ENCODE data around the gene MUC21.

The MUC21 gene

GRCh38 chr6:31002471-31002870, 19.0 kb downstream of the MUC21 start:
- no peak for TF ChIP-seq CTCF (IDR thresholded peaks at IDR 0.05)
- H3K4me3 ChIP-seq = no peak overlapping the region
- peaks cover 0 to 3% of the 10 kb centered on the region in 2 donors for H3K27me3 ChIP-seq
- intact Hi-C loops (cut with DNase I; ENCODE audit: low total_unique reads) = no loop called here
- H3K9me3 ChIP-seq = no peaks in the 10 kb centered on the region
- H3K4me1 ChIP-seq = no peaks in the 10 kb centered on the region
- no peak overlapping the region for H3K27ac ChIP-seq
- H3K36me3 ChIP-seq = no peaks in the 10 kb centered on the region
- no peak for DNase-seq

GRCh38 chr6:31004794-31005193, 21.3 kb downstream of the MUC21 start:
- no peaks in the 10 kb centered on the region for H3K36me3 ChIP-seq
- no peak for TF ChIP-seq CTCF (IDR thresholded peaks at IDR 0.05)
- no peak overlapping the region for H3K27ac ChIP-seq
- H3K4me3 ChIP-seq = no peak overlapping the region
- no peak for DNase-seq
- H3K27me3 ChIP-seq = peaks cover 0 to 8% of the 10 kb centered on the region in 2 donors
- intact Hi-C loops (cut with DNase I; ENCODE audit: low total_unique reads) = no loop called here
- no peaks in the 10 kb centered on the region for H3K9me3 ChIP-seq
- H3K4me1 ChIP-seq = no peaks in the 10 kb centered on the region

GRCh38 chr6:31005249-31006020, 21.9 kb downstream of the MUC21 start:
- Histone ChIP-seq H3K4me1 (no peaks in the 10 kb centered on the region), H3K36me3 (no peaks in the 10 kb centered on the region), H3K9me3 (no peaks in the 10 kb centered on the region), H3K27ac (no peak overlapping the region), H3K27me3 (peaks cover 0 to 10% of the 10 kb centered on the region in 2 donors), H3K4me3 (no peak overlapping the region)
- no peak for TF ChIP-seq CTCF (IDR thresholded peaks at IDR 0.05)
- intact Hi-C loops (cut with DNase I; ENCODE audit: low total_unique reads) = no loop called here
- no peak for DNase-seq

- Histone ChIP-seq H3K36me3 (no peaks in the 10 kb centered on the region), H3K27ac (no peak overlapping the region), H3K4me1 (no peaks in the 10 kb centered on the region), H3K4me3 (no peak overlapping the region), H3K9me3 (no peaks in the 10 kb centered on the region), H3K27me3 (peaks cover 0 to 12% of the 10 kb centered on the region in 2 donors)
- no peak for DNase-seq
- intact Hi-C loops (cut with DNase I; ENCODE audit: low total_unique reads) = no loop called here
- TF ChIP-seq CTCF (IDR thresholded peaks at IDR 0.05) = no peak
Observed at GRCh38 chr6:31007694-31008093, 24.2 kb downstream of the MUC21 start.

- H3K36me3 ChIP-seq = no peaks in the 10 kb centered on the region
- H3K4me1 ChIP-seq = no peaks in the 10 kb centered on the region
- H3K27me3 ChIP-seq = peaks cover 0 to 12% of the 10 kb centered on the region in 2 donors
- H3K27ac ChIP-seq = no peak overlapping the region
- H3K9me3 ChIP-seq = no peaks in the 10 kb centered on the region
- intact Hi-C loops (cut with DNase I; ENCODE audit: low total_unique reads) = no loop called here
- TF ChIP-seq CTCF (IDR thresholded peaks at IDR 0.05) = no peak
- H3K4me3 ChIP-seq = no peak overlapping the region
- no peak for DNase-seq
Observed at GRCh38 chr6:31008165-31008564, 24.6 kb downstream of the MUC21 start.
